ENCODE results near the gene CIAO3. TPM values are rescaled to one million over a fixed set of nuclear protein-coding genes. Genes with fewer than 3 reads are reported as not detected.
A peak's percentile ranks its signal among the peaks of the same experiment; 100 is the strongest.
"Not testable (repeated sequence)": the region's sequence is repeated elsewhere in the genome, so short reads cannot be mapped to it uniquely, and the experiment has no call there.

Gene CIAO3
- total RNA-seq, 1 experiment from 2014 or later, result 31.1 TPM

DNA sequence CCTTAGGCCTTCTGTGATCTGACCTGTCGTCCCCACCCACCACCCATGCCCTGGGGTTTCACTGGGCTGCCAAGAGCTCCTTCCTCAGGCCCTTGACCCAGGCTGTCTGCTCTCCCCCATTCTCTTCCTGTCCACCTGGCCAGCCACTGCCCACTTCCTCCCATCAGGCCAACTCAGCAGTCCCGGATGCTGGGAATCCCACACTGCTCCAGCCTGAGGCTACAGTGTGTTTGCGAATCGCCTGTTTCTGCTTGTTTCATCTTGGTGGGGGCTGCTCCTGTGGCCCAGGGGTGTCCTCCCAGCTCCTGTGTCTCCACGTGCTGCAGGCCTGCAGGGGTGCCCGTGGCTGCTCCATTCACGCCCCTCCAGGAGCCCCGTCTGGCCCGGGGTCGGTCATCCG, 26.7 kb downstream of the CIAO3 start:
- peak overlapping the region; percentile 60 for H3K4me3 Mint-ChIP-seq (ENCODE audit: unreplicated experiment)
- ChIA-PET CTCF (interaction anchor here (0.6 to 1.6 kb wide), 5 partner anchors 10 to 71 kb away, joined by 3 to 6 read pairs (median 4); no protein-coding TSS in a partner anchor), POLR2A (interaction anchor here (1.2 to 8.8 kb wide), 6 partner anchors 10 to 74 kb away, joined by 3 to 124 read pairs (median 9); partner anchors contain the start of genes ANTKMT, CCDC78, CHTF18 and CIAO3)
- H3K9me3 Mint-ChIP-seq (ENCODE audit: unreplicated experiment), result no peaks in the 10 kb centered on the region
- H3K36me3 Mint-ChIP-seq (ENCODE audit: insufficient read depth, unreplicated experiment), result peaks cover 12% of the 10 kb centered on the region
- H3K27me3 Mint-ChIP-seq (ENCODE audit: insufficient read depth, unreplicated experiment), result no peaks in the 10 kb centered on the region
- TF ChIP-seq, protein P1, sequence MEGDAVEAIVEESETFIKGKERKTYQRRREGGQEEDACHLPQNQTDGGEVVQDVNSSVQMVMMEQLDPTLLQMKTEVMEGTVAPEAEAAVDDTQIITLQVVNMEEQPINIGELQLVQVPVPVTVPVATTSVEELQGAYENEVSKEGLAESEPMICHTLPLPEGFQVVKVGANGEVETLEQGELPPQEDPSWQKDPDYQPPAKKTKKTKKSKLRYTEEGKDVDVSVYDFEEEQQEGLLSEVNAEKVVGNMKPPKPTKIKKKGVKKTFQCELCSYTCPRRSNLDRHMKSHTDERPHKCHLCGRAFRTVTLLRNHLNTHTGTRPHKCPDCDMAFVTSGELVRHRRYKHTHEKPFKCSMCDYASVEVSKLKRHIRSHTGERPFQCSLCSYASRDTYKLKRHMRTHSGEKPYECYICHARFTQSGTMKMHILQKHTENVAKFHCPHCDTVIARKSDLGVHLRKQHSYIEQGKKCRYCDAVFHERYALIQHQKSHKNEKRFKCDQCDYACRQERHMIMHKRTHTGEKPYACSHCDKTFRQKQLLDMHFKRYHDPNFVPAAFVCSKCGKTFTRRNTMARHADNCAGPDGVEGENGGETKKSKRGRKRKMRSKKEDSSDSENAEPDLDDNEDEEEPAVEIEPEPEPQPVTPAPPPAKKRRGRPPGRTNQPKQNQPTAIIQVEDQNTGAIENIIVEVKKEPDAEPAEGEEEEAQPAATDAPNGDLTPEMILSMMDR (IDR thresholded peaks at IDR 0.05; ENCODE audit: unreplicated experiment), result no peak
- DNase-seq (ENCODE audit: unreplicated experiment), result no peak
- intact Hi-C loops (cut with micrococcal nuclease), result no loop called here
- no peak overlapping the region for H3K27ac Mint-ChIP-seq (ENCODE audit: low read depth, unreplicated experiment)
- H3K4me1 Mint-ChIP-seq (ENCODE audit: insufficient read depth, unreplicated experiment), result peaks cover 18% of the 10 kb centered on the region
- BruUV-seq (replicated peaks), result no TSS peak

DNA sequence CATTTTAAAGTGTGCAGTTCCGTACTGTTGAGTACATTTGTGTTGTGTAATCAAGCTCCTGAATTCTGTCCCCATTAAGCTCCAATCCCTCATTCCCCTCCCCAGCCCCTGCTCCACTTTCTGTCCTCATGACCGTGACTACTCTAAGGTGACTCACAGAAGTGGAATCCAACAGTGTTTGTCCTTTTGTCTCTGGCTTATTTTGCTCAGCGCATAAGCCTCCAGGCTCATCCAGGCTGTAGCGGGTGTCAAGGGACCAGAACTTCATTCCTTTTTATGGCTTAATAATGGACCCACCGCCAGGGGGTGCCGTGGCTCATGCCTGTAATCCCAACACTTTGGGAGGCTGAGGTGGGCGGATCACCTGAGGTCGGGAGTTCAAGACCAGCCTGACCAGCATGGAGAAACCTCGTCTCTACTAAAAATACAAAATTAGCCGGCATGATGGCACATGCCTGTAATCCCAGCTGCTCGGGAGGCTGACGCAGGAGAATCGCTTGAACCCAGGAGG, 28.0 kb downstream of the CIAO3 start:
- not testable (repeated sequence) for BruUV-seq (replicated peaks); H3K27me3 Mint-ChIP-seq (ENCODE audit: insufficient read depth, unreplicated experiment); H3K36me3 Mint-ChIP-seq (ENCODE audit: insufficient read depth, unreplicated experiment); H3K9me3 Mint-ChIP-seq (ENCODE audit: unreplicated experiment)
- Mint-ChIP-seq H3K4me3 (ENCODE audit: unreplicated experiment) (peak overlapping the region; percentile 42), H3K27ac (ENCODE audit: low read depth, unreplicated experiment) (peak overlapping the region; percentile 72), H3K4me1 (ENCODE audit: insufficient read depth, unreplicated experiment) (peaks cover 20% of the 10 kb centered on the region)
- CTCF ChIA-PET, result interaction anchor here (0.6 to 3.9 kb wide), 29 partner anchors 8 to 646 kb away, joined by 3 to 34 read pairs (median 4); partner anchors contain the start of genes ANTKMT, CHTF18, CIAO3 and HAGHL
- TF ChIP-seq, protein P1 (IDR thresholded peaks at IDR 0.05; ENCODE audit: unreplicated experiment), result peak; percentile 58
- intact Hi-C loops (cut with micrococcal nuclease), result loop anchor here (1.0 kb wide), 1 partner anchor 73 kb away; no protein-coding TSS in a partner anchor
- peak; percentile 96 for DNase-seq (ENCODE audit: unreplicated experiment)
- POLR2A ChIA-PET, result interaction anchor here (0.6 to 8.8 kb wide), 20 partner anchors 9 to 125 kb away, joined by 3 to 124 read pairs (median 4); partner anchors contain the start of genes ANTKMT, CCDC78, CIAO3 and HAGHL

DNA sequence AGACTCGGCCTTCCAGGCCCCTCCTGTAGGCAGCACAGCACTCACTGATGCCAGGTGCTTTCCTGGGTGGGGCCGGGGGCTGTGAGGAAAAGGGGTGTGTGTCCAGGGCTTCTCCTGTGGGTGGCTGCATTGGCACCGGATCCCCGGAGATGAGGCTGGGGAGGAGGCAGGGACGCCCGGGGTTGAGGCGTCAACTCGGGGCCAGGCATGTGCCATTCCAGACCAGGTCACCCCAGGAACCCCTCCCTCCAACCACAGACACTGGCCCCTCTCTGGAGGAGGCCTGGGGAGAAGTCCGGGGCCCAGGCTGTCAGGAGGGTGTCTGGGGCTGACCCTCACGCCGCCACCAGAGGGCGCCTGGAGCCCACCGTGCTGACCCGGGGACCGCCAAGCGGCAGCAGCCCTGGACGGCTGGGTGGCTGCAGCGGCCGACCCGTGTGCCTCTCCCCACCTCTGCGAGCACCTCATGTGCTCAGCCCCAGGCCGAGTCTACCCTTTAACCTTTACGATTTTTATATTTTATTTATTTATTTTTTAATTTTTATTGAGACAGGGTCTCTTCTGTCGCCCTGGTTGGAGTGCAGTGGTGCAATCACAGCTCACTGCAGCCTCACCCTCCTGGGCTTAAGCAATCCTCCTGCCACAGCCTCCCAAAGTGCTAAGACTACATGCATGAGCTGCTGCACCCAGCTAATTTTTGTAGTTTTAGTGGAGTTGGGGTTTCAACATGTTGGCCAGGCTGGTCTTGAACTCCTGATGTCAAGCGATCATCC, 29.1 kb downstream of the CIAO3 start:
- POLR2A ChIA-PET, result interaction anchor here (0.6 to 8.8 kb wide), 24 partner anchors 7 to 377 kb away, joined by 3 to 124 read pairs (median 4); partner anchors contain the start of genes ANTKMT, CCDC78, CIAO3 and HAGHL
- H3K4me1 Mint-ChIP-seq (ENCODE audit: insufficient read depth, unreplicated experiment), result peaks cover 24% of the 10 kb centered on the region
- no peaks in the 10 kb centered on the region for H3K27me3 Mint-ChIP-seq (ENCODE audit: insufficient read depth, unreplicated experiment)
- peaks cover 4% of the 10 kb centered on the region for H3K36me3 Mint-ChIP-seq (ENCODE audit: insufficient read depth, unreplicated experiment)
- H3K27ac Mint-ChIP-seq (ENCODE audit: low read depth, unreplicated experiment), result peak overlapping the region; percentile 31
- peak; percentile 68 for DNase-seq (ENCODE audit: unreplicated experiment)
- intact Hi-C loops (cut with micrococcal nuclease), result loop anchor here (1.0 to 2.0 kb wide), 2 partner anchors 74 to 343 kb away; no protein-coding TSS in a partner anchor
- CTCF ChIA-PET, result interaction anchor here (0.6 to 3.9 kb wide), 33 partner anchors 8 to 1352 kb away, joined by 3 to 34 read pairs (median 4); partner anchors contain the start of genes ANTKMT, CHTF18, CIAO3 and HAGHL
- TF ChIP-seq, protein P1 (IDR thresholded peaks at IDR 0.05; ENCODE audit: unreplicated experiment), result peak; percentile 91
- no TSS peak for BruUV-seq (replicated peaks)
- no peaks in the 10 kb centered on the region for H3K9me3 Mint-ChIP-seq (ENCODE audit: unreplicated experiment)
- H3K4me3 Mint-ChIP-seq (ENCODE audit: unreplicated experiment), result peak overlapping the region; percentile 36

DNA sequence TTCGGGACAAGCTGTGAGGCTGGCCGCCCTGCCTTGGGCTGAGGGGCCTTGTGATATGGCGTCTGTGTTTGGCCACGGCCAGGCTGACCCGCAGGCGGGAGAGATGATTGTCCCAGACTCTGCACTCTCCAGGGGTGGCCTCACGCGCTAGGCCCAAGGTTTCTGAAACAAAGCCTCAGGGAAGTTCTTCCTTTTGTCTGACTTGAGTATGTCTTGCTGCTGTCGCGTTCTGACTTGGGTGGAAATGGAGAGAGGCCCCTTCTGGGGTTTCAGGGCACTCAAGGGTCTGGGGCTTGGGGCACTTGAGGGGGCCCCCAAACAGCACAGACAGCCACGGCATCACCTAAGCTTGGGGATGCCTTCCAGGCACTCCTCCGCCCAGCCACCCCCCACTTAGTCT, 29.7 kb downstream of the CIAO3 start:
- no peaks in the 10 kb centered on the region for H3K27me3 Mint-ChIP-seq (ENCODE audit: insufficient read depth, unreplicated experiment)
- H3K9me3 Mint-ChIP-seq (ENCODE audit: unreplicated experiment), result no peaks in the 10 kb centered on the region
- ChIA-PET POLR2A (interaction anchor here (0.7 to 8.8 kb wide), 3 partner anchors 13 to 74 kb away, joined by 3 to 124 read pairs (median 5); partner anchors contain the start of genes ANTKMT, CCDC78, HAGHL and WDR24), CTCF (interaction anchor here (0.6 to 3.9 kb wide), 9 partner anchors 9 to 1353 kb away, joined by 3 to 34 read pairs (median 3); partner anchors contain the start of genes CHTF18 and RPUSD1)
- DNase-seq (ENCODE audit: unreplicated experiment), result no peak
- no TSS peak for BruUV-seq (replicated peaks)
- peaks cover 24% of the 10 kb centered on the region for H3K4me1 Mint-ChIP-seq (ENCODE audit: insufficient read depth, unreplicated experiment)
- TF ChIP-seq, protein P1 (IDR thresholded peaks at IDR 0.05; ENCODE audit: unreplicated experiment), result no peak
- peaks cover 4% of the 10 kb centered on the region for H3K36me3 Mint-ChIP-seq (ENCODE audit: insufficient read depth, unreplicated experiment)
- intact Hi-C loops (cut with micrococcal nuclease), result loop anchor here (2.0 kb wide), 1 partner anchor 344 kb away; no protein-coding TSS in a partner anchor
- H3K27ac Mint-ChIP-seq (ENCODE audit: low read depth, unreplicated experiment), result peak overlapping the region; percentile 31
- H3K4me3 Mint-ChIP-seq (ENCODE audit: unreplicated experiment), result peak overlapping the region; percentile 36

Measured in MCF 10A (cell line).